ENCODE measurements around the gene LEMD1.
A peak's percentile ranks its signal among the peaks of the same experiment; 100 is the strongest.

LEMD1 gene

DNA sequence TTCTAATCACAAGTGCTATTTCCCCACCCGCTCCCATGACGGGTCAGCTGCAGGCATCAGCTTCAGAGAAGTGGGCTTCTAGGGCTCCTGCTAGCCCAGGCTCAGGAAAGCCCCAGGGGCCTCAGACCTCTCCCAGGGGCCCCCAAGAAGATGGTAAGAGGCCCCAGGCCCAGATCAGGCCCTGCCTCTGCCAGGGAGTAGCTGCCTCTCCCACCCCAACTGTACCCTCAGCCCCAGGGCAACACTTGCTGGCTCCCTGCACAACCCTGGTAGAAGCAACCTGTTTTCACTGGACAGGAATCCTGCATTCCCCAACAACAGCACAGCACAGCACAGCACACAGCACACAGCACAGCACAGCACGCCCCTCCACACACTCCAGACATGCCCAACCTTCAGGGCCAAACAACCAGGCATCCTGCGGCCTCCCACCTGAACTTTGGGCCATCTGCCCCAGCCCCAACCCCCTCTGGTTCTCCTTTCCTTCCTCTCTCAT, 27.4 kb upstream of the LEMD1 start:
- Mint-ChIP-seq H3K9me3 (no peaks in the 10 kb centered on the region), H3K4me3 (peak overlapping the region; percentile 82), H3K36me3 (ENCODE audit: low read depth) (no peaks in the 10 kb centered on the region), H3K4me1 (peaks cover 100% of the 10 kb centered on the region), H3K27me3 (ENCODE audit: low read depth, poor library complexity) (peaks cover 8% of the 10 kb centered on the region), H3K27ac (peak overlapping the region; percentile 96)
- DNase-seq, result no peak
- TF ChIP-seq, protein P1, sequence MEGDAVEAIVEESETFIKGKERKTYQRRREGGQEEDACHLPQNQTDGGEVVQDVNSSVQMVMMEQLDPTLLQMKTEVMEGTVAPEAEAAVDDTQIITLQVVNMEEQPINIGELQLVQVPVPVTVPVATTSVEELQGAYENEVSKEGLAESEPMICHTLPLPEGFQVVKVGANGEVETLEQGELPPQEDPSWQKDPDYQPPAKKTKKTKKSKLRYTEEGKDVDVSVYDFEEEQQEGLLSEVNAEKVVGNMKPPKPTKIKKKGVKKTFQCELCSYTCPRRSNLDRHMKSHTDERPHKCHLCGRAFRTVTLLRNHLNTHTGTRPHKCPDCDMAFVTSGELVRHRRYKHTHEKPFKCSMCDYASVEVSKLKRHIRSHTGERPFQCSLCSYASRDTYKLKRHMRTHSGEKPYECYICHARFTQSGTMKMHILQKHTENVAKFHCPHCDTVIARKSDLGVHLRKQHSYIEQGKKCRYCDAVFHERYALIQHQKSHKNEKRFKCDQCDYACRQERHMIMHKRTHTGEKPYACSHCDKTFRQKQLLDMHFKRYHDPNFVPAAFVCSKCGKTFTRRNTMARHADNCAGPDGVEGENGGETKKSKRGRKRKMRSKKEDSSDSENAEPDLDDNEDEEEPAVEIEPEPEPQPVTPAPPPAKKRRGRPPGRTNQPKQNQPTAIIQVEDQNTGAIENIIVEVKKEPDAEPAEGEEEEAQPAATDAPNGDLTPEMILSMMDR (IDR thresholded peaks at IDR 0.05), result no peak

DNA sequence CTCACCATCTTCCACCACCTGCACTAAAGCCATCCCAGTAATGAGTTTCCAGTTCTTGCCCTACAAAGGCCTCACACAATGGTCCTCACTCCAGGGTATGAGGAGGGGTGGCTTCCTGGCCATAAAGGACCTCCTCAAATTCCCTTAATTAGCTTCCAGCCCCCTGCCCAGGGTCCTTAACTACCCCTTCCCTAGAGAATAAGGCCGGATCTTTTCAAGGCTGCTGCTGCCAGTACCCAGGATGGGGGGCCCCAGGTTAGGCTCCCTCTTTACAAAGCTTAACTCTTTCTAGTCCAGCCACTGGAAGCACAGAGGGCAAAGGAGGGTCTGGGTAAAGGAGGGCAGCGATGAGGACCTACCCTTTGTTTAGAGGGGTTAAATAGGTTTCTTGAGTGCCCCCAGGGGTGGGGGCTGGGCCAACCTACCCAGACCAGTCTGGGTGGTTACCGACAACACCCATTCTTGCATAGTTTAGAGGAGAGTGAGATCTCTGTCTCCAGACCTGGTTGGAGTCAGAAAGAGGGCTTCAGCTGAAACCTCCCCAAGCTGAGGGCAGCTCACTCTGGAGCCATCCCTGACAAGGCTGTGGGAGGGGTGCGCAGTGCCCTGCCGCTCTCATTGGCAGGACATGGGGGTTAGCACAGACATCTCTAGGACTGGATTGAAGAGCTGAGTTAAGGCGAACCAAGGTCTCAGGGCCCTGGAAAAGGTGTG, 26.8 kb upstream of the LEMD1 start:
- Mint-ChIP-seq H3K4me1 (peaks cover 100% of the 10 kb centered on the region), H3K27ac (peak overlapping the region; percentile 96), H3K27me3 (ENCODE audit: low read depth, poor library complexity) (peaks cover 6% of the 10 kb centered on the region), H3K9me3 (no peaks in the 10 kb centered on the region), H3K4me3 (peak overlapping the region; percentile 82), H3K36me3 (ENCODE audit: low read depth) (no peaks in the 10 kb centered on the region)
- TF ChIP-seq, protein P1 (IDR thresholded peaks at IDR 0.05), result no peak
- DNase-seq, result no peak

DNA sequence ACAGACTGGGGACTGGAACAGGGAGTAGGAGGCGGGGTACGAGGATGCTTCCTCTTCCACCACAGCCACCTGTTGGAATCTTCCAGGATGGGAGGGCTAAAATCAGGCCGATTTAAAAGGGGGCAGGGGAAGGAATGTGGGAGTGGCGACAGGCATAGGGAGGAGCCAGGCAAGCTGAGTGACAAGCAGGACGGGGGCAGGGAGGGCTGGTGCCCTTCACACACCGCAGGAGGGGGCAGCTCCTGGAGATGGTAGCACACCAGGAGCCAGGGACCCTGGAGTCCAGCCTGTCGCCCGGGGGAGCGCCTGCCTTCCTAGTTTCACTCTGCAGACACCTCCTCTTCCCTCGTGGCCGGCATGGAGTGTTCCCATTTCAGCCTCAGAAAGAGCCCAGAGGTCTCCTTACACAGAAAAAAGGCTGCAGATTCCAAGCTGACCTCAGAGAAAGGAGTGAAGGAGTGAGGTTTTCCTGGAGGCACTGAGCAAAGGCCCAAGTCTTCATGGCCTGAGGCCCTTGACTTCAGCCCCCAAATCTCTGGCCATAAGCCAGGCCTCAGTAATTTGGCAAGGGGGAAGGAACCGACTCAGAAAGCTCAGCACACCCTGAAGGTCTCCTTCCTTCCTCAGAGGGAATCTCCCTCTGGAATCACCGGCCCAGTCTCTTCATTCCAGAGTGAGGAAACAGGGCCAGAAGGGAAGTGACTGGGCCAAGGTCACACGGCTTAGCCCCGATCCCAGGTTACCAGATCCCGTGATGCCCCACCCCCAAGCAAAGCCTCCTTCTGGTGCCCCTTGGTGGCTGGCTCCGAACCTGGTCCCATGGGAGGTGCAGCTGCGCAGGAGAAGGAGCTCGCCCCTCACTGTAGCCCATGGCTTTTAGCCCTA, 25.8 kb upstream of the LEMD1 start:
- Mint-ChIP-seq H3K27me3 (ENCODE audit: low read depth, poor library complexity) (peaks cover 6% of the 10 kb centered on the region), H3K9me3 (no peaks in the 10 kb centered on the region), H3K4me3 (peak overlapping the region; percentile 82), H3K36me3 (ENCODE audit: low read depth) (no peaks in the 10 kb centered on the region), H3K27ac (peak overlapping the region; percentile 22), H3K4me1 (peaks cover 100% of the 10 kb centered on the region)
- TF ChIP-seq, protein P1 (IDR thresholded peaks at IDR 0.05), result no peak
- peak; percentile 52 for DNase-seq

DNA sequence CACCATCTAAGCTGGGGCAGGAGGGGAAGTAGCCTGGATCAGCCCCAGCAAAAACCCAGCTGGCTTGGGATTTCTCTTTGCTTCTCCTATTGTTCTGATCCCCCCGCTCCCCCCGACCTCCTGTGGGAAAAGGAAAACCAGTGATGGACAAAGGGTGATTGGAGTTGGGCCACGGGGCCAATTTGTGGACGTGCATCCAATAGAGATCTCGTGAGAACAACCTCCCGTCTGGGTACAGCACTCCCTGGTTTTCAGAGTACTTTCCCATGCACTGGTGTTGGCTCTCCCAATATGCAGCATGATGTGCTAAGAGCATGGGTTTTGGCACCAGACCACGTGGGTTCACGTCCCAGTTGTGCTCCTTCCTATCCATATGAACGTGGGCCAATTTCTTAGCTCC, 25.0 kb upstream of the LEMD1 start:
- DNase-seq, result no peak
- no peak overlapping the region for H3K27ac Mint-ChIP-seq
- peak overlapping the region; percentile 82 for H3K4me3 Mint-ChIP-seq
- TF ChIP-seq, protein P1 (IDR thresholded peaks at IDR 0.05), result no peak
- H3K9me3 Mint-ChIP-seq, result no peaks in the 10 kb centered on the region
- no peaks in the 10 kb centered on the region for H3K36me3 Mint-ChIP-seq (ENCODE audit: low read depth)
- H3K4me1 Mint-ChIP-seq, result peaks cover 100% of the 10 kb centered on the region
- peaks cover 6% of the 10 kb centered on the region for H3K27me3 Mint-ChIP-seq (ENCODE audit: low read depth, poor library complexity)

DNA sequence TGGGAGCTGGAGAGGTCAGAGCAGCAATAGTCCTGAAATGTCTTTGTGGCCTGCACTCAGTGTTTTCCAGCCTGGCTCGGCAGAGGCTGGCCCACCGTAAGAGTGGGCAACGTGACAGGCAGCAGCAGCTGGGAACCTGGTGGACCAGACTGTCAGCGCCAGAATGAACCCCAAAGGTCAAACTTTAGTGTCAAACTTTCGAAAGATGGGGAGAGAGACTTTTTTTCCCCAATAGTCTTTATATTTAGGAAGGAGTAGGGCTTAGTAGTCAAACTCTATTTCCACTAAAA, 23.7 kb upstream of the LEMD1 start:
- H3K4me3 Mint-ChIP-seq, result peak overlapping the region; percentile 68
- H3K27ac Mint-ChIP-seq, result peak overlapping the region; percentile 83
- peaks cover 100% of the 10 kb centered on the region for H3K4me1 Mint-ChIP-seq
- DNase-seq, result no peak
- no peaks in the 10 kb centered on the region for H3K9me3 Mint-ChIP-seq
- TF ChIP-seq, protein P1 (IDR thresholded peaks at IDR 0.05), result no peak
- no peaks in the 10 kb centered on the region for H3K36me3 Mint-ChIP-seq (ENCODE audit: low read depth)
- H3K27me3 Mint-ChIP-seq (ENCODE audit: low read depth, poor library complexity), result peaks cover 2% of the 10 kb centered on the region
